Measurements from ENCODE around the gene ADGRE3. TPM values are rescaled to one million over a fixed set of nuclear protein-coding genes. Genes with fewer than 3 reads are reported as not detected.

The ADGRE3 gene, protein sequence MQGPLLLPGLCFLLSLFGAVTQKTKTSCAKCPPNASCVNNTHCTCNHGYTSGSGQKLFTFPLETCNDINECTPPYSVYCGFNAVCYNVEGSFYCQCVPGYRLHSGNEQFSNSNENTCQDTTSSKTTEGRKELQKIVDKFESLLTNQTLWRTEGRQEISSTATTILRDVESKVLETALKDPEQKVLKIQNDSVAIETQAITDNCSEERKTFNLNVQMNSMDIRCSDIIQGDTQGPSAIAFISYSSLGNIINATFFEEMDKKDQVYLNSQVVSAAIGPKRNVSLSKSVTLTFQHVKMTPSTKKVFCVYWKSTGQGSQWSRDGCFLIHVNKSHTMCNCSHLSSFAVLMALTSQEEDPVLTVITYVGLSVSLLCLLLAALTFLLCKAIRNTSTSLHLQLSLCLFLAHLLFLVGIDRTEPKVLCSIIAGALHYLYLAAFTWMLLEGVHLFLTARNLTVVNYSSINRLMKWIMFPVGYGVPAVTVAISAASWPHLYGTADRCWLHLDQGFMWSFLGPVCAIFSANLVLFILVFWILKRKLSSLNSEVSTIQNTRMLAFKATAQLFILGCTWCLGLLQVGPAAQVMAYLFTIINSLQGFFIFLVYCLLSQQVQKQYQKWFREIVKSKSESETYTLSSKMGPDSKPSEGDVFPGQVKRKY
- total RNA-seq (not detected), polyA plus RNA-seq (not detected)

DNA sequence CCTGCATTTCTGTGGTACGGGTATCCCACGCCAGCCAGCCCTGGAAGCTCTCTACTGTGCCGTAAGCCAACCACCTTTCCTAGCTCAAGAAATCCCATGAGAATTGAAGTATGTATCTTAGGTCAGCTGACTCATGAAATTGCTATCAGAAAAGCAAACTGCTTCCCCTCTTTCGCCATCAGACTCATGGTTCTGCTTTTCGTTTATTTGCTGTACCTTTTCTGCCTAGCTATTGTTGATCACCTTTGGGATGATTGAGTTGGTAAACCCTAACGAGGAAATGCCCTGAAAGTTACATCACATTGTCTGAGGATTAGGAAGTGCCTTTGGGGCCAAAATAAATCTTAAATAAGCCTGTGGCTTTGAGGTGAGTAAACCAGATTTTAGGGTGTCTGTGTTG, at the start of gene ADGRE3:
TSS of gene ADGRE3 (minus strand) at position 81 of the 400 bp plus-strand sequence. CDS start at position 7, 74 bp downstream.
- ATAC-seq (ENCODE audit: low read depth in 2 of 2): no peak
- peaks cover 9% of the 10 kb centered on the region for H3K27me3 ChIP-seq (ENCODE audit: control insufficient read depth, insufficient read depth, low read length)
- peaks cover 0 to 5% (median 0%) of the 10 kb centered on the region in 4 donors for H3K4me1 Mint-ChIP-seq
- peaks cover 23% of the 10 kb centered on the region for H3K27me3 Mint-ChIP-seq
- no peak within 1 kb of the TSS for H3K4me3 Mint-ChIP-seq
- no peaks in the 10 kb centered on the region for H3K36me3 ChIP-seq (ENCODE audit: control insufficient read depth, insufficient read depth, low read length)
- H3K4me3 ChIP-seq (ENCODE audit: low read depth, low read length): no peak within 1 kb of the TSS
- no peaks in the 10 kb centered on the region for H3K4me1 ChIP-seq (ENCODE audit: control insufficient read depth, insufficient read depth, low read length, poor library complexity, severe bottlenecking)
- peaks cover 3% of the 10 kb centered on the region for H3K36me3 Mint-ChIP-seq
- H3K27ac ChIP-seq (ENCODE audit: insufficient read depth, low read length, poor library complexity, severe bottlenecking): no peak within 1 kb of the TSS
- H3K9me3 Mint-ChIP-seq: peaks cover 0 to 7% (median 2%) of the 10 kb centered on the region in 7 donors
- DNase-seq: no peak
- H3K27ac Mint-ChIP-seq: no peak within 1 kb of the TSS
- peaks cover 3 to 5% of the 10 kb centered on the region in 2 experiments for H3K9me3 ChIP-seq (ENCODE audit: control insufficient read depth in 2 of 2, low read length in 2 of 2)

DNA sequence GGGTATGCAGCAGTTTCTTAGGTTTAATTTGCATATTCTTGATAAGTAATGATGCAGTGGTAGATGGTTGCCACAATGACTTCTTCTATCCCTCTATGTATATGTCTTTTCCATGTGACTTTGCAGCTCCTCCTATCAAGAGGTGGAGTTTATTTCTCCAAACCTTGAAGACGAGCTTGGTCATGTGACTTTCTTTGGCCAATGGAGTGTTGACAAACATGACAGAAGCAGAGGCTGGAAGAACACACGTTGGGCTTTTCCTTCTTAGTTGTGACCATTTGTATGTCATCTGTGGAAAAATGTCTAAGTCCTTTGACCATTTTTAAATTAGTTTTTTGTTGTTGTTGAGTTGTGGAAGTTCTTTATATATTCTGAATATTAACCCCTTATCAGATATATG, 47.5 kb upstream of the ADGRE3 start:
- peaks cover 67 to 95% of the 10 kb centered on the region in 2 experiments for H3K9me3 ChIP-seq (ENCODE audit: control insufficient read depth in 2 of 2, low read length in 2 of 2)
- Mint-ChIP-seq H3K4me1 (peaks cover 0 to 2% (median 0%) of the 10 kb centered on the region in 4 donors), H3K27ac (no peak overlapping the region), H3K36me3 (peaks cover 52% of the 10 kb centered on the region), H3K27me3 (no peaks in the 10 kb centered on the region), H3K9me3 (peaks cover 0 to 86% (median 48%) of the 10 kb centered on the region in 7 donors), H3K4me3 (no peak overlapping the region)
- no peak overlapping the region for H3K4me3 ChIP-seq (ENCODE audit: low read depth, low read length)
- H3K27me3 ChIP-seq (ENCODE audit: control insufficient read depth, insufficient read depth, low read length): no peaks in the 10 kb centered on the region
- DNase-seq (no peak), ATAC-seq (ENCODE audit: low read depth in 2 of 2) (no peak)
- peaks cover 25% of the 10 kb centered on the region for H3K36me3 ChIP-seq (ENCODE audit: control insufficient read depth, insufficient read depth, low read length)
- H3K4me1 ChIP-seq (ENCODE audit: control insufficient read depth, insufficient read depth, low read length, poor library complexity, severe bottlenecking): no peaks in the 10 kb centered on the region
- no peak overlapping the region for H3K27ac ChIP-seq (ENCODE audit: insufficient read depth, low read length, poor library complexity, severe bottlenecking)

DNA sequence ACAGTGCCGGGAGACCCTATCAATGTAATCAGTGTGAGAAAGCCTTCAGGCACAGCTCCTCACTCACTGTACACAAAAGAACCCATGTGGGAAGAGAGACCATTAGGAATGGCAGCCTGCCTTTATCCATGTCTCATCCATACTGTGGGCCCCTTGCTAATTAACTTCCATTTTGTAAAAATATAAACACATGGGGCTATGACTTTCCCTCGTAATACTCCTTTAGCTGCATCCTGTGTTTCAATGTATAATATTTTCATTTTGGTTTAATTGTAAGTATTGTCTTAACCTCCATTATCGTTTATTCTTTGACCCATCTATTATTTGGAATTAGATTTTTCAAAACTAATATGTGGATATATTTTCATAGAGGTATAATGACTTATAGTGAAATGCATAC, 44.5 kb upstream of the ADGRE3 start:
- Mint-ChIP-seq H3K9me3 (peaks cover 0 to 92% (median 52%) of the 10 kb centered on the region in 7 donors), H3K4me1 (peaks cover 0 to 5% (median 0%) of the 10 kb centered on the region in 4 donors), H3K27me3 (no peaks in the 10 kb centered on the region), H3K4me3 (no peak overlapping the region), H3K27ac (no peak overlapping the region), H3K36me3 (peaks cover 77% of the 10 kb centered on the region)
- no peak overlapping the region for H3K27ac ChIP-seq (ENCODE audit: insufficient read depth, low read length, poor library complexity, severe bottlenecking)
- H3K27me3 ChIP-seq (ENCODE audit: control insufficient read depth, insufficient read depth, low read length): no peaks in the 10 kb centered on the region
- DNase-seq: no peak
- no peaks in the 10 kb centered on the region for H3K4me1 ChIP-seq (ENCODE audit: control insufficient read depth, insufficient read depth, low read length, poor library complexity, severe bottlenecking)
- no peak for ATAC-seq (ENCODE audit: low read depth in 2 of 2)
- H3K36me3 ChIP-seq (ENCODE audit: control insufficient read depth, insufficient read depth, low read length): peaks cover 55% of the 10 kb centered on the region
- peak overlapping the region; percentile 1 for H3K4me3 ChIP-seq (ENCODE audit: low read depth, low read length)
- H3K9me3 ChIP-seq (ENCODE audit: control insufficient read depth in 2 of 2, low read length in 2 of 2): peaks cover 83 to 99% of the 10 kb centered on the region in 2 experiments

DNA sequence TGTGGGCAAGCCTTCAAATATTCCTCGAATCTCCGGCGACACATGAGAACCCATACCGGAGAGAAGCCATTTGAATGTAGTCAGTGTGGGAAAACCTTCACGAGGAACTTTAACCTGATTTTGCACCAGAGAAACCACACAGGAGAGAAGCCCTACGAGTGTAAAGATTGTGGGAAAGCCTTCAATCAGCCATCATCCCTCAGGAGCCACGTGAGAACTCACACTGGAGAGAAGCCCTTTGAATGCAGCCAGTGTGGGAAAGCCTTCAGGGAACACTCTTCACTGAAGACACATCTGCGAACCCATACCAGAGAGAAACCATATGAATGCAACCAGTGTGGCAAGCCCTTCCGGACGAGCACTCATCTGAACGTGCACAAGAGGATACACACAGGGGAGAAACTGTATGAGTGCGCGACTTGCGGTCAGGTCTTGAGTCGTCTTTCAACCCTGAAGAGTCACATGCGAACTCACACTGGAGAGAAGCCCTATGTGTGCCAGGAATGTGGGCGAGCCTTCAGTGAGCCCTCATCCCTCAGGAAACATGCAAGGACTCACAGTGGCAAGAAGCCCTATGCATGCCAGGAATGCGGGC, 44.0 kb upstream of the ADGRE3 start:
- Histone ChIP-seq H3K4me3 (ENCODE audit: low read depth, low read length) (no peak overlapping the region), H3K4me1 (ENCODE audit: control insufficient read depth, insufficient read depth, low read length, poor library complexity, severe bottlenecking) (no peaks in the 10 kb centered on the region), H3K27me3 (ENCODE audit: control insufficient read depth, insufficient read depth, low read length) (no peaks in the 10 kb centered on the region), H3K27ac (ENCODE audit: insufficient read depth, low read length, poor library complexity, severe bottlenecking) (no peak overlapping the region), H3K36me3 (ENCODE audit: control insufficient read depth, insufficient read depth, low read length) (peaks cover 60% of the 10 kb centered on the region), H3K9me3 (ENCODE audit: control insufficient read depth in 2 of 2, low read length in 2 of 2) (peaks cover 77 to 99% of the 10 kb centered on the region in 2 experiments)
- Mint-ChIP-seq H3K27me3 (no peaks in the 10 kb centered on the region), H3K4me1 (peaks cover 0 to 5% (median 0%) of the 10 kb centered on the region in 4 donors), H3K27ac (no peak overlapping the region), H3K9me3 (peaks cover 0 to 92% (median 50%) of the 10 kb centered on the region in 7 donors), H3K36me3 (peaks cover 79% of the 10 kb centered on the region), H3K4me3 (no peak overlapping the region)
- no peak for DNase-seq
- no peak for ATAC-seq (ENCODE audit: low read depth in 2 of 2)

DNA sequence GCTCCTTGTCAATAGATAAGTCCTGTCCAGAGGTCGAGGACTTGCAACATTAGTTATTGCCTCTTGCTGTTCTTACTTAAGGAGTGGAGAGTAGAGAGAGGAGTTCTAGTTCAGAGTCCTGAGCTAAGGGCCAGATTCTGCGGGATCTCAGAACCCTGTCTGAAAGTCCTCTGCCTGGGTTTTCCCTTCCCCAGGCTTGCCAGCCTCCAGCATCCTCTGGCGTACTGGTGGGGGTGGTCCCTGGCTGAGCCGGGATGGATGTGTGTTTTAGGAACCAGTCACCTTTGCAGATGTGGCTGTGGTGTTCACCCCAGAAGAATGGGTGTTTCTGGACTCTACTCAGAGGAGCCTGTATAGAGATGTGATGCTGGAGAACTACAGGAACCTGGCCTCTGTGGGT, 41.2 kb upstream of the ADGRE3 start:
- no peak for ATAC-seq (ENCODE audit: low read depth in 2 of 2)
- Histone ChIP-seq H3K9me3 (ENCODE audit: control insufficient read depth in 2 of 2, low read length in 2 of 2) (peaks cover 57 to 79% of the 10 kb centered on the region in 2 experiments), H3K27ac (ENCODE audit: insufficient read depth, low read length, poor library complexity, severe bottlenecking) (no peak overlapping the region), H3K27me3 (ENCODE audit: control insufficient read depth, insufficient read depth, low read length) (no peaks in the 10 kb centered on the region), H3K36me3 (ENCODE audit: control insufficient read depth, insufficient read depth, low read length) (peaks cover 72% of the 10 kb centered on the region), H3K4me3 (ENCODE audit: low read depth, low read length) (no peak overlapping the region), H3K4me1 (ENCODE audit: control insufficient read depth, insufficient read depth, low read length, poor library complexity, severe bottlenecking) (no peaks in the 10 kb centered on the region)
- Mint-ChIP-seq H3K36me3 (peaks cover 92% of the 10 kb centered on the region), H3K4me1 (peaks cover 0 to 5% (median 0%) of the 10 kb centered on the region in 4 donors), H3K27me3 (no peaks in the 10 kb centered on the region), H3K9me3 (peaks cover 5 to 81% (median 38%) of the 10 kb centered on the region in 7 donors), H3K4me3 (peak overlapping the region in 1 of 4 donors; percentile 21), H3K27ac (no peak overlapping the region)
- DNase-seq: no peak

DNA sequence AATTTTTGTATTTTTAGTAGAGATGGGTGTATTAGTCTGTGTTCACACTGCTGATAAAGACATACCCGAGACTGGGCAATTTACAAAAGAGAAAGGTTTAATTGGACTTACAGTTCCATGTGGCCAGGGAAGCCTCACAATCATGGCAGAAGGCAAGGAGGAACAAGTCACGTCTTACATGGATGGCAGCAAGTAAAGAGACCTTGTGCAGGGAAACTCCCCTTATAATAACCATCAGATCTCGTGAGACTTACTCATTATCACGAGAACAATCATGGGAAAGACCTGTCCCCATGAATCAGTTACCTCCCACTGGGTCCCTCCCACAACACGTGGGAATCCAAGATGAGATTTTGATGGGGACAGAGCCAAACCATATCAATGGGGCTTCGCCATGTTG, 29.8 kb upstream of the ADGRE3 start:
- DNase-seq (no peak), ATAC-seq (ENCODE audit: low read depth in 2 of 2) (no peak)
- Histone ChIP-seq H3K4me1 (ENCODE audit: control insufficient read depth, insufficient read depth, low read length, poor library complexity, severe bottlenecking) (no peaks in the 10 kb centered on the region), H3K9me3 (ENCODE audit: control insufficient read depth in 2 of 2, low read length in 2 of 2) (no peaks in the 10 kb centered on the region), H3K27me3 (ENCODE audit: control insufficient read depth, insufficient read depth, low read length) (no peaks in the 10 kb centered on the region), H3K27ac (ENCODE audit: insufficient read depth, low read length, poor library complexity, severe bottlenecking) (no peak overlapping the region), H3K4me3 (ENCODE audit: low read depth, low read length) (no peak overlapping the region), H3K36me3 (ENCODE audit: control insufficient read depth, insufficient read depth, low read length) (peaks cover 83% of the 10 kb centered on the region)
- Mint-ChIP-seq H3K4me3 (no peak overlapping the region), H3K4me1 (peaks cover 0 to 5% (median 0%) of the 10 kb centered on the region in 4 donors), H3K36me3 (peaks cover 58% of the 10 kb centered on the region), H3K27me3 (no peaks in the 10 kb centered on the region), H3K27ac (no peak overlapping the region), H3K9me3 (peaks cover 0 to 2% (median 0%) of the 10 kb centered on the region in 7 donors)

DNA sequence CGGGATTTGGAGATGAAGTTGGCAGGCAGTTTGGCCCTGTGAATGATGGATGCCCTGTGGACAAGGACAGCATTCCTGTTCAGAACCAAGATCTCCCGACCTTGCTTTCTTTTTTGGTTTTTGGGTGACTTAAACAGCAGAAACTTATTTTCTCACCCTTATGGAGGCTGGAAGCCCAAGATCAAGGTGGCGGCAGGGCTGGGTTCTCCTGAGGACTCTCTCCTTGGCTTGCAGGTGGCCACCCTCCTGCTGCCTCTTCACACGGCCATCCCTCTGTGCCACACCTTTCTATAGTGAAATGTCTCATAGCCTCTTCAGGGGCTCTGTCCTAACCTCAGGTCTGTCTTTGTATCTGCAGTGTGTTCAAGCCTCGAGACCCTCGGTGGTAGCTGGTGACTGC, 29.2 kb upstream of the ADGRE3 start:
- peaks cover 83% of the 10 kb centered on the region for H3K36me3 ChIP-seq (ENCODE audit: control insufficient read depth, insufficient read depth, low read length)
- ATAC-seq (ENCODE audit: low read depth in 2 of 2): no peak
- no peaks in the 10 kb centered on the region for H3K27me3 ChIP-seq (ENCODE audit: control insufficient read depth, insufficient read depth, low read length)
- H3K27ac Mint-ChIP-seq: no peak overlapping the region
- H3K4me1 ChIP-seq (ENCODE audit: control insufficient read depth, insufficient read depth, low read length, poor library complexity, severe bottlenecking): no peaks in the 10 kb centered on the region
- DNase-seq: no peak
- H3K9me3 ChIP-seq (ENCODE audit: control insufficient read depth in 2 of 2, low read length in 2 of 2): no peaks in the 10 kb centered on the region
- peaks cover 52% of the 10 kb centered on the region for H3K36me3 Mint-ChIP-seq
- no peaks in the 10 kb centered on the region for H3K27me3 Mint-ChIP-seq
- H3K4me3 ChIP-seq (ENCODE audit: low read depth, low read length): no peak overlapping the region
- H3K4me1 Mint-ChIP-seq: peaks cover 0 to 5% (median 0%) of the 10 kb centered on the region in 4 donors
- H3K4me3 Mint-ChIP-seq: no peak overlapping the region
- H3K9me3 Mint-ChIP-seq: peaks cover 0 to 2% (median 0%) of the 10 kb centered on the region in 7 donors
- H3K27ac ChIP-seq (ENCODE audit: insufficient read depth, low read length, poor library complexity, severe bottlenecking): no peak overlapping the region

Data from CD4-positive, CD25-positive, alpha-beta regulatory T cell (primary cell).